ENCODE measurements around the gene UGGT1. TPM values are rescaled to one million over a fixed set of nuclear protein-coding genes. Genes with fewer than 3 reads are reported as not detected.

The UGGT1 gene
- total RNA-seq, 4 donors from 2014 or later: 38.8 to 57.2 (median 52.2) TPM

GRCh38 chr2:128054104-128054885, 36.7 kb upstream of the UGGT1 start:
- 75 to 82% methylated on average over 4 to 10 of the region's 11 CpGs for WGBS, 2 donors (ENCODE audit: low coverage in 1 of 2)

GRCh38 chr2:128057334-128057733, 33.7 kb upstream of the UGGT1 start:
- in situ Hi-C loops (cut with MboI; ENCODE audit: low pct_ligation_motif_present in 1 of 4, low pct_unique_long_range_greater_than_20kb in 1 of 4, low sequenced_read_pairs in 3 of 4): no loop called here
- peaks cover 3% of the 10 kb centered on the region for H3K27me3 ChIP-seq
- WGBS, 2 donors (ENCODE audit: low coverage in 1 of 2): 71 to 85% methylated on average over 3 of the region's 3 CpGs
- H3K9me3 ChIP-seq: no peaks in the 10 kb centered on the region
- no peak for TF ChIP-seq CTCF (IDR thresholded peaks at IDR 0.05)
- H3K27ac ChIP-seq: no peak overlapping the region
- intact Hi-C loops (cut with DNase I; ENCODE audit: low total_unique reads): no loop called here
- no peaks in the 10 kb centered on the region for H3K36me3 ChIP-seq
- H3K4me1 ChIP-seq: no peaks in the 10 kb centered on the region
- DNase-seq: no peak
- no peak overlapping the region for H3K4me3 ChIP-seq

More at GRCh38 chr2:128054104-128054885, 36.7 kb upstream of the UGGT1 start:
- intact Hi-C loops (cut with DNase I; ENCODE audit: low total_unique reads): no loop called here
- Histone ChIP-seq H3K36me3 (no peaks in the 10 kb centered on the region), H3K9me3 (peaks cover 0 to 5% of the 10 kb centered on the region in 2 donors), H3K27ac (no peak overlapping the region), H3K4me1 (no peaks in the 10 kb centered on the region), H3K27me3 (peaks cover 3% of the 10 kb centered on the region), H3K4me3 (no peak overlapping the region)
- DNase-seq: no peak
- no peak for TF ChIP-seq EP300 (IDR thresholded peaks at IDR 0.05; ENCODE audit: low read depth)
- no peak for TF ChIP-seq POLR2A (IDR thresholded peaks at IDR 0.05)
- no peak for TF ChIP-seq POLR2AphosphoS5 (IDR thresholded peaks at IDR 0.05)
- TF ChIP-seq CTCF (IDR thresholded peaks at IDR 0.05): no peak
- in situ Hi-C loops (cut with MboI; ENCODE audit: low pct_ligation_motif_present in 1 of 4, low pct_unique_long_range_greater_than_20kb in 1 of 4, low sequenced_read_pairs in 3 of 4): no loop called here

DNA sequence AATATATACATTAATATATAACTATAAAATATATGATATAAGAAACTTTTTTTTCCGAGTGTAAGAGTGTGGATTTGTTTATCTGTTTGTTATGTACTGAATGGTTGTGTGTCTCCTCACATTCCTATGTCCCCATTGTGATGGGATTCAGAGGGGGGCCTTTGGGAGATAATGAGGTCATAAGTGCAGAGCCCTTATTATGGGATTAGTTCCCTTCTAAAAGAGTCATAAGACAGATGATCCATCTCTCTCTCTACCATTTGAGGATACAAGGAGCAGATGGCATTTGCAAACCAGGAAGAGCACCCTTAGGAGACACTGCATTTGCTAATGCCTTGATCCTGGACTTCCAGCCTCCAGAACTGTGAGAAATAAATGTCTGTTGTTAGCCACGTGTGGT, 32.9 kb upstream of the UGGT1 start:
- Histone ChIP-seq H3K4me3 (no peak overlapping the region), H3K4me1 (no peaks in the 10 kb centered on the region), H3K36me3 (no peaks in the 10 kb centered on the region), H3K9me3 (no peaks in the 10 kb centered on the region), H3K27ac (no peak overlapping the region), H3K27me3 (peaks cover 3% of the 10 kb centered on the region)
- in situ Hi-C loops (cut with MboI; ENCODE audit: low pct_ligation_motif_present in 1 of 4, low pct_unique_long_range_greater_than_20kb in 1 of 4, low sequenced_read_pairs in 3 of 4): no loop called here
- intact Hi-C loops (cut with DNase I; ENCODE audit: low total_unique reads): no loop called here
- WGBS, 2 donors (ENCODE audit: low coverage in 1 of 2): 31 to 75% methylated on average over 1 to 2 of the region's 2 CpGs
- DNase-seq: no peak
- TF ChIP-seq CTCF (IDR thresholded peaks at IDR 0.05) (no peak), POLR2AphosphoS5 (IDR thresholded peaks at IDR 0.05) (no peak), EP300 (IDR thresholded peaks at IDR 0.05; ENCODE audit: low read depth) (no peak), POLR2A (IDR thresholded peaks at IDR 0.05) (no peak)

- in situ Hi-C loops (cut with MboI; ENCODE audit: low pct_ligation_motif_present in 1 of 4, low pct_unique_long_range_greater_than_20kb in 1 of 4, low sequenced_read_pairs in 3 of 4) (no loop called here), intact Hi-C loops (cut with DNase I; ENCODE audit: low total_unique reads) (no loop called here)
- Histone ChIP-seq H3K4me3 (no peak overlapping the region), H3K9me3 (no peaks in the 10 kb centered on the region), H3K27ac (no peak overlapping the region), H3K4me1 (no peaks in the 10 kb centered on the region), H3K27me3 (no peaks in the 10 kb centered on the region), H3K36me3 (no peaks in the 10 kb centered on the region)
- WGBS, 2 donors (ENCODE audit: low coverage in 1 of 2): 70% methylated on average over 8 of the region's 8 CpGs; no CpG with 5 or more reads in 1 of the 2 donors
- TF ChIP-seq POLR2A (IDR thresholded peaks at IDR 0.05) (no peak), POLR2AphosphoS5 (IDR thresholded peaks at IDR 0.05) (no peak), CTCF (IDR thresholded peaks at IDR 0.05) (no peak), EP300 (IDR thresholded peaks at IDR 0.05; ENCODE audit: low read depth) (no peak)
- no peak for DNase-seq
These were observed 28.4 kb upstream of the UGGT1 start for GRCh38 chr2:128062571-128062970.
